Choroid plexus epithelial cell (primary cell): Measurements from ENCODE around the gene IL36B.
"Not testable (repeated sequence)": the region's sequence is repeated elsewhere in the genome, so short reads cannot be mapped to it uniquely, and the experiment has no call there.

Experiments
- DNase-seq: peaks from one replicate; pipeline ENCODE4 v3.0.0-alpha.2; 2010; ENCODE audit warnings: low read depth
- H3K4me3 ChIP-seq: 2 replicates; pipeline ENCODE4 v1.5.1; 2011; ENCODE audit warnings: low read depth, mild to moderate bottlenecking, control low read depth, low read length, moderate library complexity
- CTCF ChIP-seq: conservative IDR thresholded peaks from 2 replicates; pipeline ENCODE4 v1.5.1; 2011; ENCODE audit warnings: low read depth, mild to moderate bottlenecking, control low read depth, inconsistent platforms, low read length, moderate library complexity

IL36B gene

GRCh38 chr2:113052396-113052917 is at the start of gene IL36B:
Gene IL36B, minus strand, starts transcription at chr2:113052867.
- H3K4me3 ChIP-seq: no peak within 1 kb of the TSS
- DNase-seq: no peak
- no peak for TF ChIP-seq CTCF

GRCh38 chr2:113102133-113102532 is 49.5 kb upstream of the IL36B start:
- no peak for TF ChIP-seq CTCF
- no peak overlapping the region for H3K4me3 ChIP-seq
- no peak for DNase-seq

- DNase-seq: no peak
- H3K4me3 ChIP-seq: no peak overlapping the region
- no peak for TF ChIP-seq CTCF
Measured at GRCh38 chr2:113098532-113098931, 45.9 kb upstream of the IL36B start.

GRCh38 chr2:113098041-113098440 is 45.4 kb upstream of the IL36B start:
- no peak for TF ChIP-seq CTCF
- H3K4me3 ChIP-seq: no peak overlapping the region
- no peak for DNase-seq

GRCh38 chr2:113096842-113097618 is 44.4 kb upstream of the IL36B start:
- DNase-seq, H3K4me3 ChIP-seq: not testable (repeated sequence)

- not testable (repeated sequence) for DNase-seq, H3K4me3 ChIP-seq
Measured at GRCh38 chr2:113096306-113096705, 43.6 kb upstream of the IL36B start.

GRCh38 chr2:113093613-113093977 is 40.9 kb upstream of the IL36B start:
- no peak for DNase-seq
- H3K4me3 ChIP-seq: no peak overlapping the region
- TF ChIP-seq CTCF: no peak

GRCh38 chr2:113092864-113093612 is 40.4 kb upstream of the IL36B start:
- TF ChIP-seq CTCF: no peak
- DNase-seq: no peak
- H3K4me3 ChIP-seq: no peak overlapping the region
